K562 (cell line): ENCODE results near the gene SLC16A4. TPM values are rescaled to one million over a fixed set of nuclear protein-coding genes. Genes with fewer than 3 reads are reported as not detected.

Experiments used
- AFF1 ChIP-seq, 2 experiments: fragments of 450-650 bp; IDR thresholded peaks; 2 replicates each; pipeline ENCODE4 v1.6.1; 2018; ENCODE audit warnings: mild to moderate bottlenecking in 2 of 2, low read depth in 1 of 2; ENCODE audit not compliant: partially characterized antibody in 2 of 2
- ARID3A ChIP-seq: IDR thresholded peaks from 2 replicates; pipeline ENCODE4 v1.6.1; 2012; ENCODE audit warnings: low read depth, low read length, improper control_type of control experiment, borderline replicate concordance
- CREBBP ChIP-seq: IDR thresholded peaks from one replicate; pipeline ENCODE4 v1.6.1; 2012; ENCODE audit warnings: low read depth, mild to moderate bottlenecking, control low read depth, inconsistent platforms, low read length
- E2F4 ChIP-seq: sonication (generic); formaldehyde crosslinking; IDR thresholded peaks from 2 replicates; pipeline ENCODE4 v1.8.0; 2022; ENCODE audit warnings: mild to moderate bottlenecking, low read depth, missing genetic modification reagents
- FOXJ3 ChIP-seq: sonication (generic); formaldehyde crosslinking; IDR thresholded peaks from 2 replicates; pipeline ENCODE4 v1.4.0; 2020; ENCODE audit warnings: mild to moderate bottlenecking, missing genetic modification reagents
- HDAC3 ChIP-seq: fragments of 450-650 bp; IDR thresholded peaks from 2 replicates; pipeline ENCODE4 v1.6.1; 2018; ENCODE audit warnings: borderline replicate concordance, mild to moderate bottlenecking, moderate library complexity; ENCODE audit not compliant: partially characterized antibody
- JUND ChIP-seq, 2 experiments: IDR thresholded peaks; 2 replicates in 1 of 2; 3 replicates in 1 of 2; pipeline ENCODE4 v1.6.1; 2011; ENCODE audit warnings: borderline replicate concordance in 2 of 2, low read depth in 2 of 2, low read length in 2 of 2, improper control_type of control experiment in 1 of 2, missing biosample characterization in 1 of 2, missing genetic modification characterization in 1 of 2, missing genetic modification reagents in 1 of 2
- KLF16 ChIP-seq: IDR thresholded peaks from 2 replicates; pipeline ENCODE4 v1.6.1; 2016; ENCODE audit warnings: antibody characterized with exemption
- NFE2L1 ChIP-seq: fragments of 450-650 bp; IDR thresholded peaks from 2 replicates; pipeline ENCODE4 v1.6.1; 2016; ENCODE audit warnings: missing genetic modification characterization, low read depth, mild to moderate bottlenecking, missing compliant biosample characterization, moderate library complexity, borderline replicate concordance
- RBM22 ChIP-seq: fragments of 200-400 bp; formaldehyde crosslinking; IDR thresholded peaks from 2 replicates; pipeline ENCODE4 v1.6.1; 2018; ENCODE audit warnings: low read length, low read depth; ENCODE audit not compliant: poor library complexity, severe bottlenecking
- SP2 ChIP-seq: IDR thresholded peaks from 2 replicates; pipeline ENCODE4 v1.6.1; 2011; ENCODE audit warnings: mild to moderate bottlenecking, low read depth, low read length, moderate library complexity; ENCODE audit not compliant: poor library complexity, severe bottlenecking; ENCODE audit errors: extremely low read depth
- USF1 ChIP-seq: sonication (generic); formaldehyde crosslinking; IDR thresholded peaks from 2 replicates; pipeline ENCODE4 v1.9.0; 2022; ENCODE audit warnings: mild to moderate bottlenecking, missing genetic modification reagents
- YBX1 ChIP-seq: fragments of 450-650 bp; IDR thresholded peaks from 2 replicates; pipeline ENCODE4 v1.7.1; 2016; ENCODE audit warnings: mild to moderate bottlenecking
- ZBTB17 ChIP-seq: fragments of 450-650 bp; formaldehyde crosslinking; IDR thresholded peaks from 2 replicates; pipeline ENCODE4 v1.4.0; 2020; ENCODE audit warnings: mild to moderate bottlenecking
- ZC3H11A ChIP-seq: IDR thresholded peaks from 2 replicates; pipeline ENCODE4 v1.6.1; 2012; ENCODE audit warnings: low read depth, low read length, improper control_type of control experiment
- ZFP1 ChIP-seq: fragments of 450-650 bp; formaldehyde crosslinking; IDR thresholded peaks from 2 replicates; pipeline ENCODE4 v1.4.0; 2020; ENCODE audit warnings: mild to moderate bottlenecking, mixed read lengths
- ZNF12 ChIP-seq: sonication (generic); formaldehyde crosslinking; IDR thresholded peaks from 2 replicates; pipeline ENCODE4 v1.4.0; 2020; ENCODE audit warnings: mild to moderate bottlenecking, missing genetic modification reagents
- ZNF124 ChIP-seq: sonication (generic); formaldehyde crosslinking; IDR thresholded peaks from 2 replicates; pipeline ENCODE4 v1.8.1; 2022; ENCODE audit warnings: missing genetic modification reagents
- ZNF707 ChIP-seq: fragments of 250-450 bp; sonication (Bioruptor Pico); conservative IDR thresholded peaks from 2 replicates; pipeline ENCODE4 v1.8.0; 2022; ENCODE audit warnings: inconsistent platforms, mild to moderate bottlenecking, moderate library complexity
- polyA plus RNA-seq, 8 experiments: library from polyadenylated mRNA; depleted of rRNA in 4 of 8; stranded (reverse) in 5 of 8; unstranded in 3 of 8; fragments of >200 nt; fragmentation: Nextera tagmentation in 2 of 8; fragmentation: Illumina TruSeq in 1 of 8; extraction: Ambion mirVana in 2 of 8; extraction: Trizol in 1 of 8; gene quantifications; 2 replicates each; pipeline versions ENCODE4 v1.2.1 to v1.2.3, GENCODE V29; 2011 to 2014; ENCODE audit warnings: inconsistent platforms in 1 of 8, missing spikeins in 1 of 8
- total RNA-seq, 7 experiments: library from RNA; depleted of rRNA in 6 of 7; stranded (reverse); fragments of >200 nt in 6 of 7; fragmentation: Illumina TruSeq in 2 of 7; extraction: Trizol in 2 of 7; gene quantifications; 2 replicates each; pipeline versions ENCODE4 v1.2.1 to v1.2.3, GENCODE V29; 2011 to 2021; ENCODE audit warnings: low replicate concordance in 1 of 7

SLC16A4 gene
- total and polyA plus RNA-seq, 9 of the 15 experiments (the other 6 are each of a cell fraction or from before 2014, with no cell fraction given) = 0.04 to 0.31 (median 0.18) TPM; not detected in 1

GRCh38 chr1:110339407-110340206, 51.2 kb downstream of the SLC16A4 start (continued):
- TF ChIP-seq ZC3H11A (no peak), RBM22 (peak; percentile 48), ZFP1 (CRISPR knock-in tag) (no peak), FOXJ3 (CRISPR knock-in tag) (no peak), NFE2L1 (tag) (no peak), E2F4 (CRISPR knock-in tag) (peak; percentile 75; the same call in 1 of the 2 replicates), KLF16 (no peak), ZNF12 (CRISPR knock-in tag) (no peak), ARID3A (no peak), AFF1 (IDR thresholded peaks at IDR 0.05; ENCODE audit: low read depth in 1 of 2, partially characterized antibody in 2 of 2) (peak in 1 of 2 experiments; percentile 33), ZBTB17 (no peak), HDAC3 (no peak), ZNF124 (no peak), YBX1 (no peak), JUND (IDR thresholded peaks at IDR 0.05; ENCODE audit: borderline replicate concordance, low read depth, low read length) (0 out of 2 replicates have a peak, but pooled peaks have one; percentile 2), JUND (tag; IDR thresholded peaks at IDR 0.05; ENCODE audit: borderline replicate concordance, low read depth, low read length) (no peak), SP2 (no peak), USF1 (CRISPR knock-in tag) (no peak), CREBBP (no peak), ZNF707 (CRISPR knock-in tag) (no peak)
